ENCODE results near the gene RSL1D1.
"Not testable (repeated sequence)": the region's sequence is repeated elsewhere in the genome, so short reads cannot be mapped to it uniquely, and the experiment has no call there.

The RSL1D1 gene

DNA sequence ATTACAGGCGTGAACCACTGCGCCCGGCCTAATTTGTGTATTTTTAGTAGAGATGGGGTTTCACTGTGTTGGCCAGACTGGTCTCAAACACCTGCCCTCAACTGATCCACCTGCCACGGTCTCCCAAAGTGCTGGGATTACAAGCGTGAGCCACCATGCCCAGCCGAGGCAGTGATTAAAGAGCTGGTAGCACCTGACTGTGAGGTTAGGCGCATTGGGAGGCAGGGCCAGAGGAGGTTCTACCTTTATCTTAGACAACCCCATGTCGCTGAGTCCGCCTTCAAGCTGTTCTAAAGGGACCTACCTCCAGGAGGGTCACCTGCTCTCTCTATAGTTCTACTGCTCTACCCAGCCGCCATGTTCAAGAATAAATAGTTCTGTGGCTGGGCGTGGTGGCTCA lies 8.1 kb downstream of the RSL1D1 start:
- DNase-seq: no peak

GRCh38 chr16:11841026-11841425 lies 10.3 kb downstream of the RSL1D1 start:
- no peak for DNase-seq

DNA sequence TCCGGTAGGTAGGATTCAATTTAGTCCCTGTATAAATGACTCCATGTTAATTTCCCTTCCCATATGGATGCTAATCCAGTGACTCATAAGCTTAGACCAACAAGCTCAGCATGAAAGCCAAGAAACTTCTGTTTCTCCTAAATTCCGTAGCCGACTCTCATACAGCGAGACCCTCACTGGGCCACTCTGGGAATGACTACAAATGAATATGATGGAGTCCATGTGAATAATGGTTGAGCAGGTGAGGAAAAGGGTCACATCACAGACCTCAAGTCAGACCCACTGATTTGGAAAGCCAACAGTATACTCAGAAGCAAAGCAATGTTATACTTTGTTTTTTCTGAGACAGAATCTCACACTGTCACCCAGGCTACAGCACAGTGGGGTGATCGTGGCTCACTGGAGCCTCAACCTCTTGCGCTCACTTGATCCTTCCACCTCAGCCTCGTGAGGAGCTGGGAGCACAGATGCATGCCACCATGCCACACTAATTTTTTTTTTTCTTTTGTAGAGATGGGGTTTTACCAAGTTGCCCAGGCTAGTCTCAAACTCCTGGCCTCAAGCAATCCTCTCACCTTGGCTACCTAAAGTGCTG lies 14.6 kb downstream of the RSL1D1 start:
- no peak for DNase-seq

GRCh38 chr16:11835891-11836649 lies 15.3 kb downstream of the RSL1D1 start:
- DNase-seq: no peak

- no peak for DNase-seq
These were observed 16.0 kb downstream of the RSL1D1 start for GRCh38 chr16:11835309-11835708.

- peak; percentile 69 for DNase-seq
These were observed 17.2 kb downstream of the RSL1D1 start for GRCh38 chr16:11833951-11834695.

DNA sequence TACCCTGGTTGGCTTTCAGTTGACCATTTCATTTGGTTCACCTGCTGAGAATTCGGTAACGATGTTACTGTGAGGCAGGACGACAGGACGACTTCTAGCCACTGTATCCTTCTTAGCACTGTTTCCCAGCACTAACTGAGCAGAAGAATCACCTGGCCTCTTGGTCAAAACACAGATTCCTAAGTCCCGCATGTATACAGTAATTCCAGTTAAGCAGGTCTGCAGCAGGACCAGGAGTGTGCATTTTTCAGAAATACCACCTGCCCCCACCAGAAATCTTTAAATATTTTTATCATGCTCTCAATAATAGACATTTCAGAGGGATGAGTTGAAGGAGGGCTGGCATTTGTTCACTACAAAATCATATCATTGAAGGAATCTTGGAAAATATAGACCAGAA lies 22.6 kb downstream of the RSL1D1 start:
- no peak for DNase-seq

DNA sequence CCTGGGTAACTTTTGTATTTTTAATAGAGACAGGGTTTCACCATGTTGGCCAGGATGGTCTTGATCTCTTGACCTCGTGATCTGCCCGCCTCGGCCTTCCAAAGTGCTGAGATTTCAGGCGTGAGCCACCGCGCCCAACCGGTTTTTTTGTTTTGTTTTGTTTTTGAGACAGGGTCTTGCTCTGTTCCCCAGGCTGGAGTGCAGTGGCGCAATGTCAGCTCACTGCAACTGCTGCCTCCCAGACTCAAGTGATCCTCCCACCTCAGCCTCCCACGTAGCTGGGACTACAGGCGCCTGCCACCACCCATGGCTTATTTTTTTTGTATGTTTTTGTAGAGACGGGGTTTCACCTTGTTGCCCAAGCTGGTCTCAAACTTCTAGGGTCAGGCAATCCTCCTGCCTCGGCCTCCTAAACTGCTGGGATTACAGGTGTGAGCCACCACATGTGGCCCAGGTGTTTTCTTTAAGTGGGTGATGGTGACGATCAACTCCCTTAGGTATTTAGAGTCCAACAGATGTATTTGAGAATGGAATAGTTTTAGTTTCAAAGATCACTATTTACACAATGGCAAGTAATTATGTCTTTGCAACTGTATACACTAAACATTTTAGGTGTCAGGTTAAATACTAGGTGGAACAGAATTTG lies 25.7 kb downstream of the RSL1D1 start:
- not testable (repeated sequence) for DNase-seq

GRCh38 chr16:11824362-11824761 lies 27.0 kb downstream of the RSL1D1 start:
- peak; percentile 75 for DNase-seq

- DNase-seq: not testable (repeated sequence)
These were observed 27.7 kb downstream of the RSL1D1 start for GRCh38 chr16:11823645-11824044.

DNA sequence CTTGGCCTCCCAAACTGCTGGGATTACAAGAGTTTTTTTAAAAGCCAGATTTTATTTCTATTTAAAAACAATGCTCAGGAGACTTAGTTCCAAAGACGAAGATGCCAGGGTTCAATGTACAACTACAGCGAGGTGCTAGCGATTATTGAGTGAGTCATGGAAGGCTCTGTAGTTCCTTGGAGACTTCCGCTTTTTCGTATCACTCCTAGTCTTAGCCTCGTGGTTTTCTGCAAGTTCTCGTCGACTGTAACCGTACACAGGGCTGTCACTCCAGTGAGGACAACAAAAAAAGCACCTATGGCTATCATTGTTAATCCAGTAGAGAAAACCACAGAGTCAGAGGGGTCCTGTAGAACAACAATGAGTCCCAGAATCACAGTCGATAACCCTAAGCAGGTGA lies 31.5 kb downstream of the RSL1D1 start:
- peak; percentile 63 for DNase-seq

GRCh38 chr16:11818970-11819369 lies 32.4 kb downstream of the RSL1D1 start:
- DNase-seq: not testable (repeated sequence)

DNA sequence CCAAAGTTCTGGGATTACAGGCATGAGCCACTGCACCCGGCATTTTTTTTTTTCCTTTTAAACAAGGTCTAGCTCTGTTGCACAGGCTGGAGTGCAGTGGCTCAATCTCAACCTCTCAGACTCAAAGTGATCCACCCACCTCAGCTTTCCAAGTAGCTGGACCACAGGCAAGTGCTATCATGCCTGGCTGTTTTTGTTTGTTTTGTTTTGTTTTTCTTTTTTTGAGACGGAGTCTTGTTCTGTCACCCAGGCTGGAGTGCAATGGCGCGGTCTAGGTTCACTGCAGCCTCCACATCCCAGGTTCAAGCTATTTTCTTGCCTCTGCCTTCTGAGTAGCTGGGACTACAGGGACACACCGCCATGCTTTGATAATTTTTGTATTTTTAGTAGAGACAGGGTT lies 35.2 kb downstream of the RSL1D1 start:
- DNase-seq: no peak

GRCh38 chr16:11814800-11815199 lies 36.5 kb downstream of the RSL1D1 start:
- DNase-seq: not testable (repeated sequence)

GRCh38 chr16:11806721-11807120 lies 44.6 kb downstream of the RSL1D1 start:
- DNase-seq: no peak

- no peak for DNase-seq
These were observed 45.8 kb downstream of the RSL1D1 start for GRCh38 chr16:11805556-11805955.

DNA sequence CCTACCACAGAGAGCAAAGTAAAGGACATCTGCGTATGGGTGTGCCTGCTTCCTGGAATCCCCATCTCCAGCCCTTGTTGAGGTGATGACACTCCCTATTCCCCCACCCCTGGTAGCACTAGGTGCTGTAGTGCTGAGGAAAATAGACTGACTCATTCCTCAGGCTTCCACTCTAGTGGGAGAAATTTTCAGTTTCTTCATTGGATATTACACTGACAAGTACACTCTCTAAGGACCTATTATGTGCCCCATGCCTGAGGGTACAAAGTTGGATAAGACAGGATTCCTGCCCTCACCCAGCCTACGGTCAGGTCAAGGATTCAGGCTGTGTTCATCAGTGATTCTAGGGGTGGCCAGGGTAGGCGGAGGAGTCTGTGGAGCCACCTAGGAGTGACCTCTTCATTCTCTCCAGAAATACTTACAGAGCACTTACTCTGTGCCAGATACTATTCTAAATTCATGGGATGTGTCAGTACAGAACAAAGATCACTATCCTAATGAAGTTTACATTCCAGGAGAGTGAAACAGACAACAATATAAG lies 49.8 kb downstream of the RSL1D1 start:
- DNase-seq: no peak

DNA sequence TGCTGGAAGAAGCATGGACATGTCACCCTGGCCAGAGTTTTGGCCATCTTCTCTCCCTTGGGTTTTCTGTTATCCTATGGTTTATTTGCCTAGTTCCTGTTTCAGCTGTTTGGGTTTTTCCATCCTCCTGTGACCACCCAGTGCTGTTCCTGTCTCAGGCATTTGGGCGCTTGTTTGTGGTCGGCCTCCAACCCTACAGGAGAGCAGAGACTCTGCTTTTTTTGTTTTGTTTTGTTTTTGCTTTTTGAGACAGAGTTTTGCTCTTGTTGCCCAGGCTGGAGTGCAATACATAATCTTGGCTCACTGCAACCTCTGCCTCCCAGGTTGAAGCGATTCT lies 51.0 kb downstream of the RSL1D1 start:
- DNase-seq: no peak

GRCh38 chr16:11799509-11800381 lies 51.6 kb downstream of the RSL1D1 start:
- peak; percentile 41 for DNase-seq

GRCh38 chr16:11799017-11799381 lies 52.3 kb downstream of the RSL1D1 start:
- DNase-seq: no peak

DNA sequence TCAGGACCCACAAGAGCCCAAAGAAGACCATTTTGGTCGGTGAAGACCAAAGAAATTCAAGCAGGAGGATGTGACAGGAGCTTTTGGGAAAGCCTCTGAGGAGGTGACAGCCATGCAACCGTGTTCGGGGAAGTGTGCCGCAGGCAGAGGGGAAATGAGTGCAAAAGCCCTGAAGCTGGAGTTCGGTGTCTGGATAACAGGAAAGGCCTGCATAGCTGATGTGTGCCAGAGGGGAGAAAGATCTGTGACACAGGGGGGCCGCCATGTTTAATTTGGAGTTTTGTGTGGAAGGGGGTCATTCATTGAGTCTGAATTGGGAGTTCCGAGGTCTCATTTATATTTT lies 53.4 kb downstream of the RSL1D1 start:
- DNase-seq: peak; percentile 35

- DNase-seq: peak; percentile 98
These were observed 54.0 kb downstream of the RSL1D1 start, which contains the start of gene ZC3H7A for GRCh38 chr16:11797166-11797956. Gene ZC3H7A (minus strand): TSS chr16:11797258. CDS start chr16:11782354, 14,904 bp downstream.

All from hematopoietic multipotent progenitor cell treated with erythropoietin and hydrocortisone succinate and interleukin-3 and kit ligand, for 6 days (in vitro differentiated cells).